ENCODE results near the gene TFR2.

TFR2 gene

DNA sequence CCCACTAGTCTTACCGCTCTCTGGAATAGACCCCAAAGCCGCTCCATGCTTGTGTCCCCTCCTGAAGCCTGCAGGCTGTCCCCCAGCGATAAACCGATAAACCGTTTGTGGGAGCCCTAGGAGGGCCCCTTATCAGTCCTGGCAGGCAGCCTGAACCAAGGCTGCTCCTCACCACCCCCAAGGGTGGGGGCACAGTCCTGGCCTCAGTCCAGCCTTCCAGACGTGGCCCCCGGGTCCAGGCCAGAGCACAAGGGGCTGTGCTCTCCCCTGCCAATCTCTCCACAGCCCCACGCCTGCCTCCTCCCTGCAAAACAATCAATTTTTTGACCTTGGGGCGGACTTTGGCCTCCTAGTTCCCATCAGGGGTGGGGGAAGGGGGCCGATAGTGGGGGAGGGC lies at the start of gene TFR2:
TSS of gene TFR2 (minus strand) at position 90 of the 397 bp plus-strand sequence. CDS start at position 47, 43 bp downstream.
- no peak for DNase-seq (ENCODE audit: low read depth in 2 of 2)

GRCh38 chr7:100689230-100690135 lies 48.1 kb upstream of the TFR2 start:
- DNase-seq (ENCODE audit: low read depth in 2 of 2) = no peak

GRCh38 chr7:100688326-100688860 lies 47.0 kb upstream of the TFR2 start:
- DNase-seq (ENCODE audit: low read depth in 2 of 2) = no peak

- DNase-seq (ENCODE audit: low read depth in 2 of 2) = no peak
Observed at GRCh38 chr7:100687751-100688300, 46.5 kb upstream of the TFR2 start.

GRCh38 chr7:100687261-100687660 lies 45.9 kb upstream of the TFR2 start:
- DNase-seq (ENCODE audit: low read depth in 2 of 2) = no peak

- no peak for DNase-seq (ENCODE audit: low read depth in 2 of 2)
Observed at GRCh38 chr7:100686822-100687211, 45.5 kb upstream of the TFR2 start.

- DNase-seq (ENCODE audit: low read depth in 2 of 2) = no peak
Observed at GRCh38 chr7:100686201-100686821, 45.0 kb upstream of the TFR2 start.

GRCh38 chr7:100685631-100686145 lies 44.3 kb upstream of the TFR2 start:
- no peak for DNase-seq (ENCODE audit: low read depth in 2 of 2)

- no peak for DNase-seq (ENCODE audit: low read depth in 2 of 2)
Observed at GRCh38 chr7:100685049-100685605, 43.8 kb upstream of the TFR2 start.

DNA sequence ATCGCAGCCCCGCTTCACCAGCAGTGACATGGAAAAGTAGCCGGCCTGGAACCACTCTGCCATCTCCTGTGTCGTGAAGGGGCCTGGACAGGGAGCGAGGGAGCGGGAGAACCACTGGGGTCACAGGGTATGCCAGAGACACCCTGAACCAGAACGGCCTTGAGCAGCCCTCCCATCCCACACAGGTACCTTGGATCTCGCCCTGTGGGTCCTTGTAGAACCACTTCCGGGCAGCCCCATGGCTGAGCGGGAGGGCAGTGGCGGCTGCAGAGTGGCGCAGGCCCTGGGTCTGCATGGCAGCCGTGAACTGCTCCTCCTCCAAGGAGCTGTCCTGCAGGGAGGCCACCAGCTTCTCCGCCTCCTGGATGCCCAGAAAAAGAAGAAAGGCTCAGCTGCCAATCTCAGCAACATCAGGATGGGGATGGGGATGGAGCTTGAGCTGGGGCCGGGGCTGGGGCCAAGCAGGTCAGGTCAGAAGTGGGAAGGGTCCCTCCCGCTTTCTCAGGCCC lies 43.2 kb upstream of the TFR2 start:
- no peak for DNase-seq (ENCODE audit: low read depth in 2 of 2)

DNA sequence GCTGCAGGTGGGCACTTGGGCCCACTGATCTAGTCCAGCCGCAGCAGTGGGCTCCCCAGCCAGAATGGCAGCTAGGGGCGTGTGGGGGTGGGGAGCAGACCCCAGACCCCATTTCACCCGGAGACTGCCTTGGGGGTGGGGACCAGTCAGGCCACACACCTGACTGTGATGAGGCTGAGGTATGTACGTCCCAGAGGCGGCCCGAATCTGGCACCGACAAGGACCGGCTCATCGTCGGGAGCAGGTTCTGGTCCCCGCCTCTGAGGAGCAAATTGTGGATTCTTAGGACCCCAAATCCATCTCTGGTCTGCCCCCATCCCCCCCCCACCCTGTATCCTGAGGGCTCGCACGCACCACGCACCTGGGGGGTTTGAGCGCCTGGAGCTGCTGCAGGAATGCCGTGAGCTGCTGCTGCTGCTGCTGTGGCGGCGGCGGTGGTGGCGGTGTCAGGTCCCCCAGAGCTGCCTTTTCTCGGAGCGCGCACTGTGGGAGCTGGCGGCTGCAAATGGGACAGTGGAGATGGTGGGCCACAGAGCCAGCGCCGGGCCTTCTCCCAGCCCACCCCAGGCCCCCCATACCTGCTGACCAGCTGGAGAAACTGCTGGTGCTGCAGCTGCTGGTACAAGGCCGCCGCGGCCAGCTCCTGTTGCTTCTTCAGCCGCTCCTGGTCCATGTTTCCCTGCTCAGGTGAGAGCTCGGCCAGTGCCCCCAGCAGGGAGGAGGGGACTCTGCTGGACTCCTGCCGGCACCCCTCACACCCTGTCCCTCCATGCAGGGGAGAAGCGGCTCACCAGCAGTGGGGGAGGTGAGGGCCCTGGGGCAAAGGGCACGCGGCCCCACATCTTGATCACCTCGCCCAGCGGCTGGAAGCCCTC lies 42.5 kb upstream of the TFR2 start:
- no peak for DNase-seq (ENCODE audit: low read depth in 2 of 2)

- DNase-seq (ENCODE audit: low read depth in 2 of 2) = no peak
Observed at GRCh38 chr7:100682991-100683658, 41.8 kb upstream of the TFR2 start.

DNA sequence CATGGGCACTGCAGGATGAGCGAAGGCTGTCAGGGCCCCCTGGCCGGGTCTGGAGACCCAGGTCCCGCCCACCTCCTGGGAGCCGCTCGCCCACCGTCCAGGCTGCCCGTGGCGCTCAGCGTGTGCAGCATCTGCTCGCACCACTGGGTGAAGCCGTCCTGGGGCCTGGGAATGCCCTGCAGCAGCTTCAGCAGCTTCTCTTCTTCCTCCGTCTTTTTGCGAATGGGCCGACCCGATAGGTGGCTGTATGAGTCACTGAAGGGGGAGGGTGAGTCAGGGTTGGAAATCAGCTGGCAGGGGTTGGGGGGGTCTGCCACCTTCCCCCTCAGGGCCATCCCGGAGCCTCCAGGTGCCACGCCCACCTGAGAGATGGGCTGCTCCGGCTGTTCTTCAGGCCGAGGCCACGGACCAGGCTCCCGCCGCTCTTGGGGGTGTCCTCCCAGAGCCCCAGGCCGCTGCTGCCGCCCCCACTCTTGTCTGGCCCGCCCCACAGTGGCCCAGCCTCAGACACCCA lies 40.9 kb upstream of the TFR2 start:
- DNase-seq (ENCODE audit: low read depth in 2 of 2) = no peak

DNA sequence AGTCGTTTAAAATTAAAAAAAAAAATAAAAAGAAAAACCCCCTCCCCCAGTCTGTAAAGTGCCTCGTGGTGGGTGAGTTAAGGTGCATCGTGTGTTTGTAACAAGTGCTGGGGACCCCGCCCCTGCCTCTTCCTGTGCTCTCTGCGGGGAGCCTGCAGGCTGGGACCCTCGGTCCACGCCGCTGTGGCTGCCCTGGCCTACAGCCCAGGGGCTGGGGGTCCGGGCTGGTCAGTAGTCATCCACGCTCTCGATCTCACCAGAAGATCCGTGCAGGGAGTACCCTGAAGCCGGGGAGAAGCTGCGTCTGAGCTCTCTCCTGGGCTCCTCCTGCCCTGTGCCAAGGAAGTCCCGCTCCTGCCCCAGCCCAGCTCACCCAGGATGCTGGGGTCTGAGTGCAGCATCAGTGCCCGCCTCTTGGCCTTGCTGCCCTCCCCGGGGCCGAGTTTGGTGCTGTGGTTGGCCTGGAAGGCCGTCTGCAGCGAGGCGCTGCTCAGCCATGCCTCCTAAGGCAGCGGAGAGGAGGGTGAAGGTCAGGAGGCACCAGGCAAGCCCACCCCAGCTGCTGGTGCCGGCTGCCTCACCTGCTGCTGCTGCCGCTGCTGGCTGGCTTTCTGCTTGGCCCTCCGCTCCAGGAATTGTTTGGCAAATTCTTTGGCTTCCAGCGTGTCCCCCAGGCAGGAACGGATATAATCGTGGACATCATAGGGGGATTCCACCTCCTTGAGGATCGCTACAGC lies 40.3 kb upstream of the TFR2 start:
- no peak for DNase-seq (ENCODE audit: low read depth in 2 of 2)

DNA sequence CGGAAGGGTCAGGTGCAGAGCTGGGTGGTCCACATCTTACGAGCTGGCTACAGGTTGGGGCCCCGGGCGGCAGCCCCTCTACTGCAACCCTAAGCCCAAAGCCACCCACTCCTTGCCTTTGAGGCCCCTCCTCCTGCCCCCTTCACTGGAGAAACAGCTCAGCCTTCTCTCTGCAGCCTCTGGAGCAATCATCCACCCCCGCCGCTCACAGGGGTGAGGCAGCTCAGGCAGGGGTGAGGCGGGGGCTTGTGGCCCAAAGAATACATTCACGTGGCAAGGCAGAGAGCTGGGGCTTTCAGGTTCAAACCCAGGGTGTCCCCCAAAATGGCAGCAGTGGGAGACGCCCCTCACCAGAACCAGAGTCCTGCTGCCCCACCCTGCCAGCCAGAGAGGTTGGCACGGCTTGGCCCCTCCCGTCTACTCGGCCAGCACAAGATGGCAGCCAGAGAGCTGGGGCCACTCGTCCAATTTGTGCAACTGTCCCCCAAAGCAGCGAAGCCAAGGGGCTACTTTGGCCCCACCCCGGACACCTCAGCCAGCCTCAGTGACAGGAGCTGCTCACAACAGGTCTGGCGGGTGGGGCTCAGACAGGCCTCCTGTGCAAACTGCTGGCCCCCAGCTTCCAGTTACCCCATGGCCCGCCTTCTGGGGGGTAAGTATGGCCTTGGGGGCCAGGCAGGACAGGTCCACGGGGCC lies 39.4 kb upstream of the TFR2 start:
- no peak for DNase-seq (ENCODE audit: low read depth in 2 of 2)

- no peak for DNase-seq (ENCODE audit: low read depth in 2 of 2)
Observed at GRCh38 chr7:100679927-100680575, 38.7 kb upstream of the TFR2 start.

- no peak for DNase-seq (ENCODE audit: low read depth in 2 of 2)
Observed at GRCh38 chr7:100679129-100679926, 38.0 kb upstream of the TFR2 start.

All from fibroblast of skin of left biceps (primary cell).